GM19238 (cell line): Measurements from ENCODE around the gene MAN2A2.
"Not testable (repeated sequence)": the region's sequence is repeated elsewhere in the genome, so short reads cannot be mapped to it uniquely, and the experiment has no call there.

Experiments
- DNase-seq: peaks from one replicate; pipeline ENCODE4 v3.0.0; 2011; ENCODE audit warnings: low spot score; ENCODE audit not compliant: insufficient read length

MAN2A2 gene

DNA sequence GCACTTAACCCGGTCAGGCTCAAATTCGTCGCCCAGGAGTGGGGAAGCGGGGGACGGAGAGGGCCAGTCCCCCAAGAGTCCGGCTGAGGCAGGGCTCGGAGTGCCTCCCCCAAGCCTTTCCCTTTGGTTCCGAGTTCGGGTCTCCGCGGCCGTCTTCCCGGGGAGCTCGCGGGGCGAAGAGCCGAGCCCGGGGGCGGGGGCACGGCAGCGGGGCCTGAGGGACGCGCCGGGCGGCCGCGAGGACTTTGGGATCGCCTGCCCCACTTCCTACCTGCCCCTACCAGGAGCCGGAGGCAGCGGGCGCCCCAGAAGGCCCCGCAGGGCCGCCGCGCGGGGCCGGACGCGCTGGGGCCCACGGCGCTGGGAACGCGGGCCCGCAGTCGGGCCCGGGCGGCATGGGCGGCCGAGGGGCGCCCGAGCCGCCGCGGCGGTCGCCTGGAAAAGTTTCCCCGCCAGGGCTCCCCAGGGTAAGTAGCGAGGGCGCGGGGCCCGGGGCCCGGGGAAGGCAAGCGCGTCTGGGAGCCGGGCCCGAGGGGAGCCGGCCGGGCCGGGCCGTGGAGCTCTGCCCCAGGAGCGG lies 31.9 kb upstream of the MAN2A2 start:
- DNase-seq, result peak; percentile 52

DNA sequence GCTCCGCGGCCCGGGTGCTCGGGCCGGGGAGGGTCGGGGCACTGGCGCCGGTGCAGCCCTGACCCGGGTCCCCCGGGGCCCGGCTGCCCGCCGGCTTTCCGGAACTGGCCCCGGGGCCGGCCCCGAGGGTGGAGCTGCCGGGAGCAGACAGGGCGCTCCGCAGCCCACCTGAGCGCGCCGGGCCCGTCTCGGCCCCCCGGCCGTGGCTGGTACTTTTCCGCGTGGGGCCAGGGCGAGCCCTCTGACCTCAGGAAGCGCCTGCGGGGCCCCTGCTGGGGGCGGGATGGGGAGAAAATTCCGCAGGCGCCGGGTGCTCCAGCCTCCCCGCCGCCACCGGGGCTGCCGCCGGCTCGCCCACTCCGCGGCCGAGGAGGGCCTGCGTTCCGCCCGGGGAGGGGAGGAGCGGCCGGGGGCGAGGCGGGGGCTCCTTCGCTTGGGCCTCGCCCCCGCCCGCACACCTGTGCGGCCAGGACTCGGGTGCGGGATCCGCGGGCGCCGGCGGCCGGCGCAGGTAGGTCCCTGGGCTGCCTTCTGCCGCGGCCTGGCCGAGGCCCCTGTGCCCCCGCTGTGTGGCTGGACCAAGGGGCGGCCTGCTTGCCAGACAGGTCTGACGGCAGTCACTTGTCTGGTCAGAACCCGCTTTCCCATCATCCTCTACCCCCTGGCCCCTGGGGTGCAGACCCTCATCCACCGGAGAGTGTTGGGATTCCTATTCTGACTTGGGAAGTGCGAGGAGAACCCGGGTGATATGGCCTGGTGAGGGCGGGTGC lies 31.2 kb upstream of the MAN2A2 start:
- DNase-seq, result peak; percentile 56

DNA sequence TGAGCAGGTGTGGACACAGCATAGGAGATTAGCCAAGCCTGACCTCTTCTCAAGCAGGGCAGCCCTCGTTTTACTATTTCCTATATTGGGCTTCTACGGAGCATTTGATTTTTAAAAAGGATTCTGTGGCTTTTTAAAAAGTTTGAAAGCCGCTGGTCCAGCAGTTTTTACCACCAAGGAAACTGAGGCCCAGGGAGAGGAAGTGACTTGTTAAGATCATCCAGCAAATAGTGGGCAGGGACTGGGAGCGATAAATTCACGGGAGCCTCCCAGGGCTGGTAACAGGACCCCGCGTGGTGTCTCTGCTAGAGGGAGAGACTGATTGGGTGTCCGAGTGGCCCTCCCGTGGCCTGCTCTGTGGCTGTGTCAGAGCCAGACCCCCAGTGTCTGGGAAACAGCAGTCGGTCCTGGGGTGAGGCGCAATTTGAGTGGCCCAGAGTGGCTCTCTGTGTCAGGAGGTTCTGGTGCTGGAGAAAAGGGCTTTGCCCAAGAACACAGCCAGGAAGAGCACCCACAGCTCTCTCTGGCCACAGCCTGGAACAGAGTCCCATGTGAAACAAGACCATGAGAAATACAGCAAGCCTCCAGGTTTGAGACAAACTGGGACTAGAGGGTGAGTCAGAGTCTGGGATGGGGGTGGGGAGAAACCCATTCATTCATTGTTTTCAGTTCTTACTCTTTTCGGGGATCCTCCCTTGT lies 30.5 kb upstream of the MAN2A2 start:
- DNase-seq, result no peak

DNA sequence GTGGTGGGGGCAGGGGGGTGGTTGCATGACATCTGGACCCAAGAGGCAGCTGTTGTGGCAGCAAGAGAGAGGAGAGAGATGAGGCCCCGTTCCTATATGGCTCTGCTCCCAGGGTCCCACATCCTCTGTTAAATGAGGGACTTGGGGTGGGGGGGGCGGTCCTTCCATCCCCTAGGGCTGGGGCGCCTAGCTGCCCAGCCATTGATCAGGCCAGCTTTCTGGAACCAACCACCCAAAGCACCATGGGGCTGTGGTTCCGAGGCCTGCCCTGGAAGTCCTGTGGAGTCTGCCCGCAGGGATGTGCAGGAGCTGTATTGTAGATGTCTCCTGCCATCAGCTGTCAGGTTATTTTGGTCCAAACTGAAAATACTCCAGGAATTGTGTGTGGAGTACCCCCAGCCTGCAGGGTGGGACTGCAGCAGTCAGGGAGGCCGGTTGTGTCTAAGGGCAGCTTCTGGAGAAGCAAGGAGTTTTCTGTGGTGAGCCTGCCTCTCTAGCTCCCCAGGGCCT lies 29.6 kb upstream of the MAN2A2 start:
- no peak for DNase-seq

DNA sequence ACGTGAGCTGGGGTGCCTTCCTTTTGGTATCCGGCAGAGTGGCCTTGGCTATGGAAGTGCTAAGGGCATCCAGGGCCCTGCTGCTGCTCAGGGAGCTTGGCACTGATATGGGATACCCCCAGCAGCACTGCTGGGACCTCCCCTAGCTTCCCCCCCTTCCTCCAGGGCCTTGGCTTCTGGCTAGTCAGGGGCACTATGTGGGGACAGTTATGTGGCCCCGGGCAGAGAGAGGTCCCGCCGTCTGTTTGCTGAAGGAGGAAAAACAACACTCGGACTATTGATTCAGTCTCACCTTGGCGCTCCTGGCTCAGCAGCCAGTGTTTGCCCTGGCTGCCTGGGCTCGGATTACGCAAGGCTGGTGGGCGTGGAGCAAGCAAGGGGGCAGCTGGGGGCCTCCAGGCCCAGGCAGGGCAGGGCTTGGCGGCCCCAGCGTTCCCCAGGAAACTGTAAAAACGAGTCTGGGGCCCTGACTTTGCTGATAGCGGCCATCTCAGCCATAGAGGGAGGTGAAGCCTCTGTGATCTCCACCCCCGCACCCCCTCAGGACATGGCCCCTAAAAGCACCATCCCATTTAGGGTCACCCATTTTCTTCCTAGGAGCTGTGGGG lies 29.0 kb upstream of the MAN2A2 start:
- no peak for DNase-seq

DNA sequence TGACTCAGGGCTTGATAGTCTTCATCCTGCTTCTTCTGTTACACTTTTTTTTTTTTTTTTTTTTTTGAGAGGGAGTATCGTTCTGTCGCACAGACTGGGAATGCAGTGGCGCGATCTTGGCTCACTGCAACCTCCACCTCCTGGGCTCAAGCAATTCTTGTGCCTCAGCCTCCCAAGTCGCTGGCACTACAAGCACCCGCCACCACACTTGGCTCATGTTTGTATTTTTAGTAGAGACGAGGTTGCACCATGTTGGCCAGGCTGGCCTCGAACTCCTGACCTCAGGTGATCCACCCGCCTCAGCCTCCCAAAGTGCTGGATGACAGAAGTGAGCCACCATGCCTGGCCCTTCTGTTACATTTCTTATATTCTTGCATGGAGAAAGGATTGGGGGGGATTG lies 28.1 kb upstream of the MAN2A2 start:
- DNase-seq, result not testable (repeated sequence)

DNA sequence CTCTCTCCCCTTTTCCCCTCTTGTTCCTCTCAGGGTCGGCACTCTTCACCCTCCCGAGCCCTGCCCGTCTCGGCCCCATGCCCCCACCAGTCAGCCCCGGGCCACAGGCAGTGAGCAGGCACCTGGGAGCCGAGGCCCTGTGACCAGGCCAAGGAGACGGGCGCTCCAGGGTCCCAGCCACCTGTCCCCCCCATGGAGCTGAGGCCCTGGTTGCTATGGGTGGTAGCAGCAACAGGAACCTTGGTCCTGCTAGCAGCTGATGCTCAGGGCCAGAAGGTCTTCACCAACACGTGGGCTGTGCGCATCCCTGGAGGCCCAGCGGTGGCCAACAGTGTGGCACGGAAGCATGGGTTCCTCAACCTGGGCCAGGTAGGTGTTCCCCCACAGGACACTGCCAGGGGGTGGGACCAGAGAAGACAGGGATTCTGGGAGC lies 27.5 kb upstream of the MAN2A2 start:
- DNase-seq, result no peak

DNA sequence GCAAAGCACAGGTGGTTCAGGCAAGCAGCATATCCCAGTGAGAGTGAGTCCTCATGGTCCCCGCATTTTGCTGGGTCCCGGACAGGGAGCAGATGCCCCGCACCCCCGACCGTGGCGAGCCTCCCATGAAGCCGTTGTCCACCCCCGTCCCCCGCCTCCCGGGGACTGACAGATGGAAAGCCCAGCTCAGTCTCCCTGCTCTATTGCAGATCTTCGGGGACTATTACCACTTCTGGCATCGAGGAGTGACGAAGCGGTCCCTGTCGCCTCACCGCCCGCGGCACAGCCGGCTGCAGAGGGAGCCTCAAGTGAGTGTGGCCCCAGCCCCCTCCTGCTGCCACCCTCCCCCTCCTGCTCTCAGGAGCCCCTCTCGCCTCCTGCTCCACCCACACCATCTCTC lies 27.1 kb upstream of the MAN2A2 start:
- no peak for DNase-seq

DNA sequence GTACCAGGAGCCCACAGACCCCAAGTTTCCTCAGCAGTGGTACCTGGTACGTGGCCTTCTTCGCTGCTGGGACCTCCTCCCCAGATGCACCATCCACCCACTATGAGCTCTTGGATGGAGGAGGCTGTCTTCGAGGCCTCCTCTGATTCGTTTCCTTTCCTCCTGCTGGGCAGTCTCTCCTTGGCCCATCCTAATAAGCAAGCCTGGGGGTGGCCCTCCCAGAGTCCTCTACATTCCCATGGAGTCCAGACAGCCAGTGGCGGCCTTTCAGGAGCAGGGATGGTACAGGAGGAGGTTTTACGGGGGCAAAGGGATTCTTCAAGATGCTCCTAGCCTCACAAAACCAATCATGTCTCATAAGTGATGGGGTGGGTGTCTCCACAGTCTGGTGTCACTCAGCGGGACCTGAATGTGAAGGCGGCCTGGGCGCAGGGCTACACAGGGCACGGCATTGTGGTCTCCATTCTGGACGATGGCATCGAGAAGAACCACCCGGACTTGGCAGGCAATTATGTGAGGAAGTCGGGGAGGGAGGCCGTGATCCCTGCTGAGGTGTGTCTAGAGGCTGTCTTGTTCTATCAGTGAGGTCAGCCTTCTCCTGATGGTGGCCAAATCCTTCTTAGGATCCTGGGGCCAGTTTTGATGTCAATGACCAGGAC lies 26.5 kb upstream of the MAN2A2 start:
- no peak for DNase-seq

DNA sequence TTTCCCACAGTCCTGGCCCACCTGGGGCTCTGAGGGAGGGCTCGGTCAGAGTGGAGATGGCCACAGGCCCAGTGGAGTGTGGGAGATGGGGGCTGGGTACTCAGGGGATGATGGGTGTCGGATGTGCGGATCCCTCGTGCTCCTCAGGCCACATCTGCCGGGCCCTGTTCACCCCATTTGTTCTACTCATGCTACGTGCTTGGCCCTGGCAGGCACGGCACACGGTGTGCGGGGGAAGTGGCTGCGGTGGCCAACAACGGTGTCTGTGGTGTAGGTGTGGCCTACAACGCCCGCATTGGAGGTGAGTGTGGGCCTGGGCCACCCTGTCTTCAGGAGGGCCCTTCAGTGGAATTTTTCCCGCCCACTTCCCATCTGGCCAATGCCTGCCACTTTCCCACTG lies 25.8 kb upstream of the MAN2A2 start:
- DNase-seq, result no peak

DNA sequence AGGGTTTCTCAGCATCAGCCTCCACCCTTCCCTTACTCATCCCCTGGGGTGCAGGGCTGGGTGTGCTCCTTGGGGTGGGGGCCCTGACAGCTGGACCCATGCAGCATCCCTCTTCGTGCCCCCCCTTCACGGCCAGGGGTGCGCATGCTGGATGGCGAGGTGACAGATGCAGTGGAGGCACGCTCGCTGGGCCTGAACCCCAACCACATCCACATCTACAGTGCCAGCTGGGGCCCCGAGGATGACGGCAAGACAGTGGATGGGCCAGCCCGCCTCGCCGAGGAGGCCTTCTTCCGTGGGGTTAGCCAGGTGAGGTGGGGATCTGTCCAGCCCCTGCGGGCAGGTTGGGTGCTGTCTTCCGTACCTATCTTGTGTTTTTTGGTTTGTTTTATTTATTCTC lies 25.1 kb upstream of the MAN2A2 start:
- DNase-seq, result no peak

DNA sequence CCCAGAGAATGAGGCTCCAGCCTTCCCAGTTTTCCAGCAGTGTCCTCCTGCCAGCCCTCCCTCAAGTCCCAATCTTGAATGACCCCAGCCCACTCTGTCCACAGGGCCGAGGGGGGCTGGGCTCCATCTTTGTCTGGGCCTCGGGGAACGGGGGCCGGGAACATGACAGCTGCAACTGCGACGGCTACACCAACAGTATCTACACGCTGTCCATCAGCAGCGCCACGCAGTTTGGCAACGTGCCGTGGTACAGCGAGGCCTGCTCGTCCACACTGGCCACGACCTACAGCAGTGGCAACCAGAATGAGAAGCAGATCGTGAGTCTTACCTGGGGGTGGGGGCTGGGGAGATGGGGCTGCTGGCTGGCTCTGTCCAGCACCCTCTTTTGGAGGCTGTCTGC lies 24.4 kb upstream of the MAN2A2 start:
- no peak for DNase-seq

DNA sequence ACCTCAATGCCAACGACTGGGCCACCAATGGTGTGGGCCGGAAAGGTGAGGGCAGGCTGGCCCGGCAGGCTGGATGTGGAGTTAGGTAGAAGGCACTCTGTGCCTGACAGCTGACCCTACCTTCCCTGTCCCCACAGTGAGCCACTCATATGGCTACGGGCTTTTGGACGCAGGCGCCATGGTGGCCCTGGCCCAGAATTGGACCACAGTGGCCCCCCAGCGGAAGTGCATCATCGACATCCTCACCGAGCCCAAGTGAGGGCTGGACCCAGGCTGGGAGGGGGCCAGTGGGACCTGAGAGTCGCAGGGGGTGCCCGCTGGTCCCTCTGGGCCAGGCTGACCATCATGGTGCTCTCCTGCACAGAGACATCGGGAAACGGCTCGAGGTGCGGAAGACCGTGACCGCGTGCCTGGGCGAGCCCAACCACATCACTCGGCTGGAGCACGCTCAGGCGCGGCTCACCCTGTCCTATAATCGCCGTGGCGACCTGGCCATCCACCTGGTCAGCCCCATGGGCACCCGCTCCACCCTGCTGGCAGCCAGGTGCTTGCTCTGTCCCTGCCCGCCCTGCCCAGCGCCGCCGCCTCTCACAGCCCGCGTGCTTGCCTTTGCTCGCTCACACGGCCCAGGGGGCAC lies 23.3 kb upstream of the MAN2A2 start:
- no peak for DNase-seq

DNA sequence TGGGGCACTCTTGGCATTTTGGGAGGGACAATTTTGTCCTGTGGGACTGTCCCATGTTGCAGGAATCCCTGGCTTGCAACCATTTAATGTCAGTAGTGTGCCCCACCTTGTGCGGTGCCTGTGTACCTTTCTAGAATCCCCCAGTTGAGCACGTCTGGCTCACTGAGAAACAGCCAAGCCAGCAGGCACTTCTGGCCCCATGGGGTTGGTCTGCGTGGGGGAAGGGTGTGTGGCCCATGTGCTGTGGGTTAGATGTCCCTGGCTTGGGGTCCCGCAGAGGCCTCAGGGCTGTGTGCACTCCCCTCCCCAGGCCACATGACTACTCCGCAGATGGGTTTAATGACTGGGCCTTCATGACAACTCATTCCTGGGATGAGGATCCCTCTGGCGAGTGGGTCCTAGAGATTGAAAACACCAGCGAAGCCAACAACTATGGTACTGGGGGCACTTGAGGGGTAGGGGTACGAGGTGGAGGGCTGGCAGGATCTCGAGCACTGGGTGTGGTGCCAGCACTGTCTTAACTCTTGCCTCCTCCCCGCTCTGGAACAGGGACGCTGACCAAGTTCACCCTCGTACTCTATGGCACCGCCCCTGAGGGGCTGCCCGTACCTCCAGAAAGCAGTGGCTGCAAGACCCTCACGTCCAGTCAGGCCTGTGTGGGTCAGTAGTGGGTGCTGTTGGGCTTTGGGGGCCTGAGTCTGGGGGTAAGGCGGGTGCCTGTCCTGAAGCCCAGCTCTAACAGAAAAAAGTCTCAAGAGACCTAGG lies 22.5 kb upstream of the MAN2A2 start:
- DNase-seq, result no peak

DNA sequence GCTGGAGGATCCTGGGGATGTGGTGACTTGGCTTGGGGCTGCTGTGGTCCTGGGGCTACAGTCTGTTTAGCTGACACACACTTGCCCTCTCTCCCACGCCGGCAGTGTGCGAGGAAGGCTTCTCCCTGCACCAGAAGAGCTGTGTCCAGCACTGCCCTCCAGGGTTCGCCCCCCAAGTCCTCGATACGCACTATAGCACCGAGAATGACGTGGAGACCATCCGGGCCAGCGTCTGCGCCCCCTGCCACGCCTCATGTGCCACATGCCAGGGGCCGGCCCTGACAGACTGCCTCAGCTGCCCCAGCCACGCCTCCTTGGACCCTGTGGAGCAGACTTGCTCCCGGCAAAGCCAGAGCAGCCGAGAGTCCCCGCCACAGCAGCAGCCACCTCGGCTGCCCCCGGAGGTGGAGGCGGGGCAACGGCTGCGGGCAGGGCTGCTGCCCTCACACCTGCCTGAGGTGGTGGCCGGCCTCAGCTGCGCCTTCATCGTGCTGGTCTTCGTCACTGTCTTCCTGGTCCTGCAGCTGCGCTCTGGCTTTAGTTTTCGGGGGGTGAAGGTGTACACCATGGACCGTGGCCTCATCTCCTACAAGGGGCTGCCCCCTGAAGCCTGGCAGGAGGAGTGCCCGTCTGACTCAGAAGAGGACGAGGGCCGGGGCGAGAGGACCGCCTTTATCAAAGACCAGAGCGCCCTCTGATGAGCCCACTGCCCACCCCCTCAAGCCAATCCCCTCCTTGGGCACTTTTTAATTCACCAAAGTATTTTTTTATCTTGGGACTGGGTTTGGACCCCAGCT lies 21.7 kb upstream of the MAN2A2 start:
- DNase-seq, result no peak

DNA sequence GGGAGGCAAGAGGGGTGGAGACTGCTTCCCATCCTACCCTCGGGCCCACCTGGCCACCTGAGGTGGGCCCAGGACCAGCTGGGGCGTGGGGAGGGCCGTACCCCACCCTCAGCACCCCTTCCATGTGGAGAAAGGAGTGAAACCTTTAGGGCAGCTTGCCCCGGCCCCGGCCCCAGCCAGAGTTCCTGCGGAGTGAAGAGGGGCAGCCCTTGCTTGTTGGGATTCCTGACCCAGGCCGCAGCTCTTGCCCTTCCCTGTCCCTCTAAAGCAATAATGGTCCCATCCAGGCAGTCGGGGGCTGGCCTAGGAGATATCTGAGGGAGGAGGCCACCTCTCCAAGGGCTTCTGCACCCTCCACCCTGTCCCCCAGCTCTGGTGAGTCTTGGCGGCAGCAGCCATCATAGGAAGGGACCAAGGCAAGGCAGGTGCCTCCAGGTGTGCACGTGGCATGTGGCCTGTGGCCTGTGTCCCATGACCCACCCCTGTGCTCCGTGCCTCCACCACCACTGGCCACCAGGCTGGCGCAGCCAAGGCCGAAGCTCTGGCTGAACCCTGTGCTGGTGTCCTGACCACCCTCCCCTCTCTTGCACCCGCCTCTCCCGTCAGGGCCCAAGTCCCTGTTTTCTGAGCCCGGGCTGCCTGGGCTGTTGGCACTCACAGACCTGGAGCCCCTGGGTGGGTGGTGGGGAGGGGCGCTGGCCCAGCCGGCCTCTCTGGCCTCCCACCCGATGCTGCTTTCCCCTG lies 21.0 kb upstream of the MAN2A2 start:
- DNase-seq, result no peak

DNA sequence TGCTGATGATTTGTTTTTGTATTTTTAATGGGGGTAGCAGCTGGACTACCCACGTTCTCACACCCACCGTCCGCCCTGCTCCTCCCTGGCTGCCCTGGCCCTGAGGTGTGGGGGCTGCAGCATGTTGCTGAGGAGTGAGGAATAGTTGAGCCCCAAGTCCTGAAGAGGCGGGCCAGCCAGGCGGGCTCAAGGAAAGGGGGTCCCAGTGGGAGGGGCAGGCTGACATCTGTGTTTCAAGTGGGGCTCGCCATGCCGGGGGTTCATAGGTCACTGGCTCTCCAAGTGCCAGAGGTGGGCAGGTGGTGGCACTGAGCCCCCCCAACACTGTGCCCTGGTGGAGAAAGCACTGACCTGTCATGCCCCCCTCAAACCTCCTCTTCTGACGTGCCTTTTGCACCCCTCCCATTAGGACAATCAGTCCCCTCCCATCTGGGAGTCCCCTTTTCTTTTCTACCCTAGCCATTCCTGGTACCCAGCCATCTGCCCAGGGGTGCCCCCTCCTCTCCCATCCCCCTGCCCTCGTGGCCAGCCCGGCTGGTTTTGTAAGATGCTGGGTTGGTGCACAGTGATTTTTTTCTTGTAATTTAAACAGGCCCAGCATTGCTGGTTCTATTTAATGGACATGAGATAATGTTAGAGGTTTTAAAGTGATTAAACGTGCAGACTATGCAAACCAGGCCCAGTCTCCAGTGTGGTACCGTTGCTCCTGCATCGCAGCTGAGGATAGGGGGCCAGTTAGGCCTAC lies 20.1 kb upstream of the MAN2A2 start:
- no peak for DNase-seq

DNA sequence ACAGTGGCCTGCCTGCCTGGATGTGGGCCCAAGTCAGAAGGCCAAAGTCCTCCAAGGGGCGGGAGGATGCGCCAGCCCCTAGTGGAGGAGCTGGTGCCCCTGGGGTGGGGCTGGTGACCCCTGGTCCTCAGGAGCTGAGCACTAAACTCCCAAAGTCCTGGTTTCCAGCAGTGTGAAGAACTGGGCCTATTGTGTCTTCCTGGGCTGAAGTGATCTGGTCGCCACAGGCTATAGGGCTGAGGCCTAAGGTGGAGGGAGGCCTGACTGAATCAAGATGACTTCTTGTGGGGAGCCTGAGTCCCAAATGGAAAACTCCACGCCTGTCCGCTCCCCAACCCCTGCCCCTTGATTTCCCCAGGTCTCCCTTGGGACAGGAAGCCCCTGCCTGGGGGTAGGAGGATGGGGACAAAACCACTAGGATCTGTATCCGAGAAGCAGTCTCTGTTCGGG lies 19.6 kb upstream of the MAN2A2 start:
- DNase-seq, result no peak
